ENCODE results near the gene HYDIN. TPM values are rescaled to one million over a fixed set of nuclear protein-coding genes. Genes with fewer than 3 reads are reported as not detected.
A peak's percentile ranks its signal among the peaks of the same experiment; 100 is the strongest.

HYDIN gene
- total and polyA plus RNA-seq, 11 donors: 0.26 to 5.4 (median 1.5) TPM

DNA sequence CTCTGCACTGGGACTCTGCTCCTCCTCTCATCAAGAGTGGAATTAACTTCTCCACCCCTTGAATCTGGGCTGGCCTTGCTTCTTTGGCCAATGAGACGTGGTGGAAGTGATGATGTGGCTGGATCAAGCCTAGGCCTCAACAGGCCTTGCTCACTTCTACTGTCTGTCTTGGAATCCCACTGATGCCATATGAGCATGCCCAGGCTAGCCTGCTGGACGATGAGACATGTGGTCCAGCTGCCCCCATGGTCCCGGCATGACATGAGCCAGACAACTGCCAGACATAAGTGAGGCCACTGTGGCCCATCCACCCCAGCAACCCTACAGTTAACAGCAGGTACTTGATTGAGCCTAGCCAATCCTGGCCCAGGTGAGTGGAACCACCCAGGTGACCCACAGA, 448.3 kb downstream of the HYDIN start:
- peaks cover 0 to 96% (median 78%) of the 10 kb centered on the region in 9 donors for H3K36me3 ChIP-seq
- intact Hi-C loops (cut with DNase I): no loop called here
- ATAC-seq (peak in 1 of 4 donors; percentile 11), DNase-seq (no peak)
- WGBS, 4 donors: 93 to 100% (median 96%) methylated on average over 1 to 3 of the region's 3 CpGs
- TF ChIP-seq, protein P1, sequence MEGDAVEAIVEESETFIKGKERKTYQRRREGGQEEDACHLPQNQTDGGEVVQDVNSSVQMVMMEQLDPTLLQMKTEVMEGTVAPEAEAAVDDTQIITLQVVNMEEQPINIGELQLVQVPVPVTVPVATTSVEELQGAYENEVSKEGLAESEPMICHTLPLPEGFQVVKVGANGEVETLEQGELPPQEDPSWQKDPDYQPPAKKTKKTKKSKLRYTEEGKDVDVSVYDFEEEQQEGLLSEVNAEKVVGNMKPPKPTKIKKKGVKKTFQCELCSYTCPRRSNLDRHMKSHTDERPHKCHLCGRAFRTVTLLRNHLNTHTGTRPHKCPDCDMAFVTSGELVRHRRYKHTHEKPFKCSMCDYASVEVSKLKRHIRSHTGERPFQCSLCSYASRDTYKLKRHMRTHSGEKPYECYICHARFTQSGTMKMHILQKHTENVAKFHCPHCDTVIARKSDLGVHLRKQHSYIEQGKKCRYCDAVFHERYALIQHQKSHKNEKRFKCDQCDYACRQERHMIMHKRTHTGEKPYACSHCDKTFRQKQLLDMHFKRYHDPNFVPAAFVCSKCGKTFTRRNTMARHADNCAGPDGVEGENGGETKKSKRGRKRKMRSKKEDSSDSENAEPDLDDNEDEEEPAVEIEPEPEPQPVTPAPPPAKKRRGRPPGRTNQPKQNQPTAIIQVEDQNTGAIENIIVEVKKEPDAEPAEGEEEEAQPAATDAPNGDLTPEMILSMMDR (IDR thresholded peaks at IDR 0.05): no peak
- TF ChIP-seq POLR2A (IDR thresholded peaks at IDR 0.05): no peak
- peaks cover 0 to 8% (median 0%) of the 10 kb centered on the region in 12 donors for H3K4me1 ChIP-seq
- no peaks in the 10 kb centered on the region for H3K27me3 ChIP-seq
- H3K4me3 ChIP-seq: no peak overlapping the region
- H3K9me3 ChIP-seq: peaks cover 0 to 6% (median 0%) of the 10 kb centered on the region in 12 donors
- H3K27ac ChIP-seq: no peak overlapping the region

DNA sequence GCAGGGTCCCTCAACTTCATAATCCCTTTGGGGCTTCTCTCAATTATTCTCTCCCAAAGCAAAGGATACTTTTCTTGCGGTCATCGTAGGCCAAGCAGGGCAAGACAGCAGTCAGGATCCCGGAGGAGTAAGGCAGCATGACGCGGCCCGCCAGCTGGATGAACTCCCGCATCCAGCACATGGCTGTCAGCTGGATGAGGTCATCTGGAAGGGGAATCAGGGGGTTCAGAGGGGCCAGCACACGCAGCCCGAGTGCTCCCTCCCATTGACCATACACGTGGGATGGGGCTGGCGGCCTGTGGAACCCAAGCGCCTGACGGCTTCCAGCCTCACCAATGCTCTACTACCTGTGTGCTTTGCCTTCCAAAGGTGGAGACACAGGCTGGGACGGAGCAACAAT, 448.7 kb downstream of the HYDIN start:
- Histone ChIP-seq H3K4me1 (peaks cover 0 to 8% (median 0%) of the 10 kb centered on the region in 12 donors), H3K4me3 (no peak overlapping the region), H3K27ac (no peak overlapping the region), H3K27me3 (no peaks in the 10 kb centered on the region), H3K36me3 (peaks cover 0 to 99% (median 78%) of the 10 kb centered on the region in 9 donors), H3K9me3 (peaks cover 0 to 6% (median 0%) of the 10 kb centered on the region in 12 donors)
- 66 to 90% (median 79%) methylated on average over 7 to 14 of the region's 14 CpGs for WGBS, 4 donors
- peak in 2 of 5 donors; percentile 39 to 57 for DNase-seq
- intact Hi-C loops (cut with DNase I): no loop called here
- TF ChIP-seq, protein P1 (IDR thresholded peaks at IDR 0.05): no peak
- no peak for TF ChIP-seq POLR2A (IDR thresholded peaks at IDR 0.05)
- ATAC-seq: peak in 2 of 4 donors; percentile 30 to 37

DNA sequence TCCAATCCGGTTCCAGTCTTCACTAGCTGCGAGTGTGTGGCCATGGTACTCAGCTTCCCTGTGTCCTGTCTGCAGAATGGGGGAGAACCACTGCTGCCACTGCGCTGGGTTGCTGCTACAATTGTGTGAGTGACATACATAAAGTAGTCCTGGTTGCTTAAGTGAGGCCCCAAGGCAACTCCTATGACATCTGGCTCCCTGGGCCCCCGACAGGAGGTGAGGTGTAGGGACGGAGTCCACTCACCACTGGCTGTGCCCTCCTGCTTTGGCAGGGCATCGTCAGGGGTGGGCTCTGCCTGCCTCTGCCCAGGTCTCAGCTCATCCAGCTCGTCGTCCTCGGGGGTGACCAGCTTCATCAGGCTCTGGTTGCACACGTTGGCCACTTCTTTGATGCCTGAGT, 450.0 kb downstream of the HYDIN start:
- DNase-seq (no peak), ATAC-seq (no peak)
- H3K4me1 ChIP-seq: peaks cover 0 to 6% (median 0%) of the 10 kb centered on the region in 12 donors
- H3K36me3 ChIP-seq: peaks cover 0 to 94% (median 77%) of the 10 kb centered on the region in 9 donors
- H3K27ac ChIP-seq: no peak overlapping the region
- H3K9me3 ChIP-seq: peaks cover 0 to 6% (median 0%) of the 10 kb centered on the region in 12 donors
- intact Hi-C loops (cut with DNase I): no loop called here
- 95 to 99% (median 96%) methylated on average over 7 to 10 of the region's 10 CpGs for WGBS, 4 donors
- TF ChIP-seq, protein P1 (IDR thresholded peaks at IDR 0.05): no peak
- no peak for TF ChIP-seq POLR2A (IDR thresholded peaks at IDR 0.05)
- no peak overlapping the region for H3K4me3 ChIP-seq
- no peaks in the 10 kb centered on the region for H3K27me3 ChIP-seq

DNA sequence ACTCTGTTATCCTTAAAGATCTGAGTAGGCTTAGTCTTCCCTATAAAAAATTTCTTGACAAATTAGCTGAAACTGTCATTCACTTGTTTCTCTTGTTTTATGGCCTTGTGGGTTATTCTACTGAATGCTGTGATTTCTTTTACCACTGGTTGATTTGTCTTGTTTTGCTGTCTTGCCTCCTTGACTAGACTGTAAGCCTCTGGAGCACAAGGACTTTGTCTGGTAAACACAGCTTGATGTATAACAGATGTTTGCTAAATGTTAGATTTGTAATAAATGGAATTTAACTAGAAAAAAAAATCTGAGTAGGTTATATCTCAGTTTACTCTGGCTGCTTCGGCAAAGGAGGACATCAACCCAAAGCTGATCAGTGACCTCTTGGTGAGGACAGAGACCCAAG, 451.2 kb downstream of the HYDIN start:
- Histone ChIP-seq H3K4me3 (no peak overlapping the region), H3K9me3 (peaks cover 0 to 6% (median 0%) of the 10 kb centered on the region in 12 donors), H3K27me3 (no peaks in the 10 kb centered on the region), H3K36me3 (peaks cover 0 to 86% (median 65%) of the 10 kb centered on the region in 9 donors), H3K4me1 (peaks cover 0 to 2% (median 0%) of the 10 kb centered on the region in 12 donors), H3K27ac (no peak overlapping the region)
- 79 to 86% (median 82%) methylated on average over 1 of the region's 1 CpG for WGBS, 4 donors
- DNase-seq (no peak), ATAC-seq (peak in 1 of 4 donors; percentile 8)
- intact Hi-C loops (cut with DNase I): loop anchor here in 5 of 10 donors (10.0 kb wide), 3 partner anchors 235 to 255 kb away; partner anchors contain the start of genes COG4 (in 3 of the 5) and SF3B3 (in 3 of the 5)
- TF ChIP-seq, protein P1 (IDR thresholded peaks at IDR 0.05): no peak
- TF ChIP-seq POLR2A (IDR thresholded peaks at IDR 0.05): no peak

Data from heart left ventricle (tissue), 16 donors.